ENCODE measurements around the gene NPAS3.

GRCh38 chr14:33386140-33386539 is 447.5 kb downstream of the NPAS3 start:
- no peak for TF ChIP-seq CTCF (IDR thresholded peaks at IDR 0.05 in 2 of 3, conservative IDR thresholded peaks at IDR 0.05 in 1 of 3; ENCODE audit: borderline replicate concordance in 1 of 3, insufficient read depth in 1 of 3, low read depth in 2 of 3, low read length in 2 of 3)
- TF ChIP-seq, protein P1, sequence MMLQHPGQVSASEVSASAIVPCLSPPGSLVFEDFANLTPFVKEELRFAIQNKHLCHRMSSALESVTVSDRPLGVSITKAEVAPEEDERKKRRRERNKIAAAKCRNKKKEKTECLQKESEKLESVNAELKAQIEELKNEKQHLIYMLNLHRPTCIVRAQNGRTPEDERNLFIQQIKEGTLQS (IDR thresholded peaks at IDR 0.05): no peak
- no peak for TF ChIP-seq ZNF274 (IDR thresholded peaks at IDR 0.05; ENCODE audit: low read depth, low read length)
- no peak for TF ChIP-seq MAX (IDR thresholded peaks at IDR 0.05)
- no peak for TF ChIP-seq RAD21 (IDR thresholded peaks at IDR 0.05; ENCODE audit: low read depth)
- TF ChIP-seq, protein P2, sequence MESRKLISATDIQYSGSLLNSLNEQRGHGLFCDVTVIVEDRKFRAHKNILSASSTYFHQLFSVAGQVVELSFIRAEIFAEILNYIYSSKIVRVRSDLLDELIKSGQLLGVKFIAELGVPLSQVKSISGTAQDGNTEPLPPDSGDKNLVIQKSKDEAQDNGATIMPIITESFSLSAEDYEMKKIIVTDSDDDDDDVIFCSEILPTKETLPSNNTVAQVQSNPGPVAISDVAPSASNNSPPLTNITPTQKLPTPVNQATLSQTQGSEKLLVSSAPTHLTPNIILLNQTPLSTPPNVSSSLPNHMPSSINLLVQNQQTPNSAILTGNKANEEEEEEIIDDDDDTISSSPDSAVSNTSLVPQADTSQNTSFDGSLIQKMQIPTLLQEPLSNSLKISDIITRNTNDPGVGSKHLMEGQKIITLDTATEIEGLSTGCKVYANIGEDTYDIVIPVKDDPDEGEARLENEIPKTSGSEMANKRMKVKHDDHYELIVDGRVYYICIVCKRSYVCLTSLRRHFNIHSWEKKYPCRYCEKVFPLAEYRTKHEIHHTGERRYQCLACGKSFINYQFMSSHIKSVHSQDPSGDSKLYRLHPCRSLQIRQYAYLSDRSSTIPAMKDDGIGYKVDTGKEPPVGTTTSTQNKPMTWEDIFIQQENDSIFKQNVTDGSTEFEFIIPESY (IDR thresholded peaks at IDR 0.05; ENCODE audit: extremely low read depth, insufficient replicate concordance, low read length): no peak
- TF ChIP-seq POLR2A (IDR thresholded peaks at IDR 0.05; ENCODE audit: borderline replicate concordance, extremely low read depth, insufficient read depth, insufficient read length): no peak
- TF ChIP-seq TCF7L2 (IDR thresholded peaks at IDR 0.05; ENCODE audit: borderline replicate concordance, extremely low read depth, insufficient read depth, insufficient read length): no peak
- no peak for TF ChIP-seq EZH2phosphoT487 (IDR thresholded peaks at IDR 0.05; ENCODE audit: borderline replicate concordance)
- no peak for TF ChIP-seq JUND (IDR thresholded peaks at IDR 0.05)
